Activated CD4-positive, alpha-beta T cell treated with anti-CD3 and anti-CD28 coated beads, Interleukin-2, amount 50 U/mL, for 16 hours (primary cell): ENCODE results near the gene TDRD6.

Source experiments
- DNase-seq: peaks from one replicate; pipeline ENCODE4 v3.0.0-alpha.2; 2020

The TDRD6 gene

DNA sequence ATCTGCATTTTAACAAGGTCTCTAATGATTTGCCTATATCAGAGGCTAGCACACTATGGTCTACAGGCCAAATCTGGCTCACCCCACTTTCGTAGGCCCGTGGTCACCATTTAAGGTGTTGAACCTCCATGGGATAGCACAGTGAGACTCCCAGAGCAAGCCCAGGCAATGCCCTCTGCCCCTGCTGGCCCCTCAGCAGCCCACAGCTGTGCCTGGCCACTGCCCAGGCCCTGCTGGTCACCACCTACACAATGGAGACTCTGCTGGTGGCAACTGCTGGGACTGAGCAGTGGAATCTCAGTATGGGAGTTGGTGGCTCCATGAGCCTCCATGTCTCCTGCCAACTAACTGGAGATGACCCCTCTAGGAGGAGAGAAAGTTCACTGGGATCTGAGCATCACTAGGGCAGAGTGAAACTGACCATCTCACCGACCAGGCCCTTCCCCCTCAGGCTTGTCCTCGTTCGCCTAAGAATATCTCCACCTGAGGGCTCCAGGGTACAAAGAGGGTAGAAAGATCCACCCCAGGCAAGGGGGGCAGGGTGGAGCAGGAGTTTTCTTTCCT lies 61.3 kb downstream of the TDRD6 start:
- no peak for DNase-seq

DNA sequence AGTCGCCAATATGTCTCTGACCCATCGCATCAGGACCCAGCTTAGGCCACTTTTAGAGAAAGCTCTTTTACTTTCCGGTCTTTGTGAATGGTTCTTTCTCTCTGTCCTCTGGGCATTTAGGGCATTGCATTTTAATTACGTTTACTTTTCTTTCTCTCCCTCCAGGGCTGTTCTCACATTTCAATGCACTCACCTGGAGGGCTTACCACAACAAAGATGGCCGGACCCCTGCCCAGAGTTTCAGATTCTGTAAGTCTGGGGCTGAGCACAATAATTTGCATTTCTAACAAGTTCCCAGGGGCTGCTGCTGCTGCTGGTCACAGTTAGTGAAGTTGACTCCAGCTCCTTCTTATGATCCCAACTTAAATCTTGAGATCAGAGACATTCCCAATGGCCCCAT lies 62.0 kb downstream of the TDRD6 start:
- no peak for DNase-seq

DNA sequence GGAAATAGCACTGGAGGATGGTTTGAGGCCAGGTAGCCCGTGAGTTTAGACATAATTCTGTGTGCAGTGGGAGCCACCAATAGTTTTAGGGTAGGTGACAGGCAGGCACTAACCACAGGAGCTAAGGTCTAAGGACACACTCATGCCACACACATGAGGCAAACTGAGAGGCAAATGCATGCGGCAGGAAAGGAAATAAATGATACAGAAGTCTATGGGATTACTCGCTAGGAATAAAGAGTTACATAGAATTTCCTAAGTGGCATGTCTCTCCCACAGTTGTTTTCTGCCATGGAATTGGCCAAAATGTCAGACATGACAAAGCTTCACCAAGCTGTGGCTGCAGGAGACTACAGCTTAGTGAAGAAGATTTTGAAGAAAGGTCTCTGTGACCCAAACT lies 64.0 kb downstream of the TDRD6 start:
- no peak for DNase-seq
